Lower leg skin (tissue), 4 donors: ENCODE measurements around the gene FOXP1. TPM values are rescaled to one million over a fixed set of nuclear protein-coding genes. Genes with fewer than 3 reads are reported as not detected.

Experiments
- DNase-seq, 2 donors: peaks; one replicate each; pipeline ENCODE4 v3.0.0-alpha.2; 2019; ENCODE audit warnings: low spot score in 2 of 2
- H3K4me3 ChIP-seq: fragments of 200-600 bp; sonication (generic); 2 replicates; pipeline ENCODE4 v1.5.1; 2017; ENCODE audit warnings: mild to moderate bottlenecking, low read depth; ENCODE audit not compliant: poor library complexity, severe bottlenecking
- POLR2A ChIP-seq, 2 donors: fragments of 450-650 bp; IDR thresholded peaks; one replicate each; pipeline ENCODE4 v1.6.1; 2016 to 2017; ENCODE audit warnings: antibody characterized with exemption in 2 of 2, mild to moderate bottlenecking in 1 of 2, moderate library complexity in 1 of 2
- WGBS, 2 donors: methylation state at CpG; one replicate each; pipeline ENCODE4 v1.1.5; 2018; 5-methylcytosine and 5-hydroxymethylcytosine counted together
- intact Hi-C: fragments of 100-400 bp; cut with DNase I; formaldehyde crosslinking; loops from one replicate; pipeline ENCODE4 v1.15.0; 2023; ENCODE audit warnings: low total_unique reads
- total RNA-seq, 4 donors: library from RNA; depleted of rRNA; stranded (reverse); fragments of >200 nt; gene quantifications; one replicate each; pipeline ENCODE4 v1.1.0, GENCODE V29; 2016
- TF ChIP-seq, protein P1 (sequence below), 3 donors: fragments of 450-650 bp; IDR thresholded peaks; one replicate each; pipeline ENCODE4 v1.5.1; 2016; ENCODE audit warnings: antibody characterized with exemption in 3 of 3, mild to moderate bottlenecking in 3 of 3, moderate library complexity in 2 of 3

Gene FOXP1
- total RNA-seq, 4 donors from 2014 or later = 46.6 to 66.6 (median 55.2) TPM

DNA sequence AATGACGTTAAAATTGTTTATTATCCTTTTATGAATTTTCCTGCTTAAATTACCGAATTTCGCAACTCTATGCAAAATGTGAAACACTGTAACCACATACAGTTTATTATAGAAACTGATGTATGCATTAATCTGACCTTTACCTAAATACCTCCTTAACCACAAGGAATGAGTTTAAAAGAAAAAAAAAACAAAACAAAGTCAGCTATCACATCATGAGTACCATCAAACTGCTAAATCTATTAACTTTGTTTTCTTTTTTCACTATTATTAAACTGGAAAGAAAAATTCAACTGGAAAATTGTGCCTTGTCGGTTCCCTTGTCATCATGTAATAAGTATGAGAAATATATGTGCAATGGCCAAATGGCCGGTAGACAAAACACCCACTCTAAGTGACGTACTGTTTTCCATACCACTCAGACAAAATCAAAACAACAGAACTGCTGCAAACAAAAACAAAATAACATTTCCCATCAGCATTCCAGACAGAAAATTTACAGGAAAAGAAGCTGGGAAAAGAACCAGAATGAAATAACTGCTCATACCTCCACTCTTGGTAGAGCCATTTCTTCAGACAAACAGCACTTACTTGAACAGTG lies 415.3 kb downstream of the FOXP1 start:
- no peak overlapping the region for H3K4me3 ChIP-seq
- no peak for DNase-seq
- intact Hi-C loops = no loop called here
- TF ChIP-seq, protein P1, sequence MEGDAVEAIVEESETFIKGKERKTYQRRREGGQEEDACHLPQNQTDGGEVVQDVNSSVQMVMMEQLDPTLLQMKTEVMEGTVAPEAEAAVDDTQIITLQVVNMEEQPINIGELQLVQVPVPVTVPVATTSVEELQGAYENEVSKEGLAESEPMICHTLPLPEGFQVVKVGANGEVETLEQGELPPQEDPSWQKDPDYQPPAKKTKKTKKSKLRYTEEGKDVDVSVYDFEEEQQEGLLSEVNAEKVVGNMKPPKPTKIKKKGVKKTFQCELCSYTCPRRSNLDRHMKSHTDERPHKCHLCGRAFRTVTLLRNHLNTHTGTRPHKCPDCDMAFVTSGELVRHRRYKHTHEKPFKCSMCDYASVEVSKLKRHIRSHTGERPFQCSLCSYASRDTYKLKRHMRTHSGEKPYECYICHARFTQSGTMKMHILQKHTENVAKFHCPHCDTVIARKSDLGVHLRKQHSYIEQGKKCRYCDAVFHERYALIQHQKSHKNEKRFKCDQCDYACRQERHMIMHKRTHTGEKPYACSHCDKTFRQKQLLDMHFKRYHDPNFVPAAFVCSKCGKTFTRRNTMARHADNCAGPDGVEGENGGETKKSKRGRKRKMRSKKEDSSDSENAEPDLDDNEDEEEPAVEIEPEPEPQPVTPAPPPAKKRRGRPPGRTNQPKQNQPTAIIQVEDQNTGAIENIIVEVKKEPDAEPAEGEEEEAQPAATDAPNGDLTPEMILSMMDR (IDR thresholded peaks at IDR 0.05) = no peak
- no peak for TF ChIP-seq POLR2A (IDR thresholded peaks at IDR 0.05)
- WGBS, 2 donors = 67 to 77% methylated on average over 6 of the region's 6 CpGs

DNA sequence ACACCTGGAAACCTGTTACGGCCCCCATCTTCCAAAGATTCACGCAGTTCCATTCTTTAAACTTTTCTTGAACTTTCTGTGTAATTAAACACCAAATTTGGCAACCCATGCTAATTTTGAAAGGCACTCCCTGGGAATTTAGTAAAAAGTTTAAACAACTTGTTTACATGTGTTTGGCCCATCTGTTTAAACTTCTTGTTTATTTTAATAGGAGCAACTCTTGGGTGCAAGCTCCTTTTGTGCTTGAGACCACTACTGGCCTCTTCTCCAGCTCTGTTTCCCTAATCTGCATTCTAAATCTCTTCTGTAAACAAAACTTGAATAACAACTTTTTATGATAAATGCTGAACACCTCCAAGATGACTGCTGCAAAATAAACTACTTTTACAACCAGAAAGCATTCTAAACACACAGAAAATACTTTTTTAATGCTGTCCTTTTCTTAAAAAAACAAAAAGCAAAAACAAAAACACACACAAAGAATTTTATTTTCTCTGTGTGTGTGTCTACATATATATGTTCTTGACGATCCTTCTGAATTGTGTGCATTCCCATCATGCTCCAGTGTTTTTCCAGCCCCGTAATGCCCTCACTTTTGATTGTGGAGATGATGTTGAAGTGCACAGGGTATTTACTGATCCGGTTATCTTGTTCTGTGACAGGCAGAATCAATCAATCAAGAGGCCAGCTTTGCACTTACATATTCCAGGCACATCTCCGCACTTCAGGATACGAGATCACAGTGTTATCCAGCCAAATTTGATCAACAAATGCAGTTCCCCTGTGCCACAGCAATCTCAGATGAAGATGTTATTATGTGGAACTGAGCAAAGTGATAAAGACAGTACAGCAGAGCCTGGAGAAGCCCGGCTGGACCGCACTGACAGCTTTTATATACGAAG lies 416.9 kb downstream of the FOXP1 start:
- no peak for TF ChIP-seq POLR2A (IDR thresholded peaks at IDR 0.05)
- TF ChIP-seq, protein P1 (IDR thresholded peaks at IDR 0.05) = no peak
- no peak for DNase-seq
- H3K4me3 ChIP-seq = no peak overlapping the region
- 95 to 98% methylated on average over 10 of the region's 10 CpGs for WGBS, 2 donors
- intact Hi-C loops = no loop called here

DNA sequence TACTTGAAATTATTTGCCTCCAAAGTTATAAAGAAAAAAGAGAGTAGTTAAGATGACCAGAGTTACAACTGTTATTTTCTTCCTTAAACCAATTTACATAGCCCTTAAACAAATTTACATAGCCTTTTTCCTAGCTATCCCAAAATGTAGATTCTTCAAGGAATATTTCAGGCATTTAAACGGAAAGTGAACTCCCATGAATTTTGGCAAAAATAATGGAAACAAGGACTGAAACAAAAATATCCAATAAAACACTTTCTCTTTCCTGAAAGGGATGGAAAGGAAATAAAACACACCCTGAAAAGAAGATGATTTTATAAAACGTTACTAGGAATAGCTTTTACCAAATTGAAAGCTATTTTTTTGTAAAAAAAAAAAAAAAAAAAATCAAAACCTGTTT lies 418.6 kb downstream of the FOXP1 start:
- TF ChIP-seq POLR2A (IDR thresholded peaks at IDR 0.05) = no peak
- TF ChIP-seq, protein P1 (IDR thresholded peaks at IDR 0.05) = no peak
- H3K4me3 ChIP-seq = no peak overlapping the region
- intact Hi-C loops = no loop called here
- 61 to 69% methylated on average over 2 of the region's 2 CpGs for WGBS, 2 donors
- no peak for DNase-seq

DNA sequence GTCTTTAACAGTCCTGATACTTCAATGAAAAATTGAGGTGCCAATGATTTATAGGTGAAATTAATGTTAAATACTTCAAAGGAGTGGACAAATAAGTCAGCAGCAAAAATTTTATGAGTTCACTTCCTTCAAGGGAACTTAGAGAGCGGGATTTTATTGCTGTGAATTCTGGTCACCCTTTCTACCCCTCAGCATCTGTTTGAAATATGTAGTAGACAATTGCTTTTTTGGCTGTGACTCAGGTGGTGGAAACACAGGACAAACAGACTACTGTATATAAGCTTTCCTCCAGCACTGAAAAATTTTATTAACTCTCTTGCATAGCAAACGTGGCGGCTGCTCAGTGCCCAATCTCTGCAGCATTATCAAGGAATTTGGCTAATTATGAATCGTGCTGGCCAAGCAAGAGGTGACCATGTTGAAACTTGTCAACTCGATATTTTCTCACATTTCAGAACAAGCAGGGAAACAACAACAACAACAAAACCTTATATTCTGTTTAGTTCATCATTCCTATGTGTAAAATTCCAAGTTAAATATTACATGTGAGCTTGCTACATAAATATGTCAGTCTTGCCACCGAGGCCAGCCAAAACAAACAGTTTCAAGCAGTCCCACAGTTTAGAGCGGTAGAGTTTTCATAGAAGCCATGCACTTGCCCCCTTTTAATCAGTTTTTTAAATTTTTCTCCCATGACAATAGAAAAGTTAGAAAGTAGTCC lies 420.2 kb downstream of the FOXP1 start:
- intact Hi-C loops = no loop called here
- no peak for DNase-seq
- no peak overlapping the region for H3K4me3 ChIP-seq
- TF ChIP-seq, protein P1 (IDR thresholded peaks at IDR 0.05) = no peak
- TF ChIP-seq POLR2A (IDR thresholded peaks at IDR 0.05) = no peak
- 57 to 66% methylated on average over 7 of the region's 7 CpGs for WGBS, 2 donors

DNA sequence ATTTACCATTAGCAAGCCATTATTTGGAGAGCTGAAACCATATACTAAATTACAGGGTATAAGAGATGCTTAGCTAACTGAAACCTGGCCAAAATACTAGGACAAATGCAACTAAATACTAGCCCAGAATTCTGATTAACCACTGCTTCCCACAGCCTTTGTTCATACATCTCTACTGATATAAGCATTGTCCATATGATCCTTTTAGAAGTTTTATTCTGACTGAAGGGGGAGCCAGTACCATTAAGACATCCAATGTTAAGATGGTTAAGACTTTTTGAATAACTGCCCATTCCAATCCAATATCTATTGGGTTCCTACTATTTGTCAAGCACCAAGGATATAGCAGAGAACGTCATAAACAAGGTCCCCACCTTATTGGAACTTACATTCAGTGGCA lies 421.3 kb downstream of the FOXP1 start:
- no peak overlapping the region for H3K4me3 ChIP-seq
- no peak for DNase-seq
- intact Hi-C loops = no loop called here
- 91 to 95% methylated on average over 1 of the region's 1 CpG for WGBS, 2 donors
- TF ChIP-seq POLR2A (IDR thresholded peaks at IDR 0.05) = no peak
- TF ChIP-seq, protein P1 (IDR thresholded peaks at IDR 0.05) = no peak
